ENCODE data around the gene FGGY.

The FGGY gene

DNA sequence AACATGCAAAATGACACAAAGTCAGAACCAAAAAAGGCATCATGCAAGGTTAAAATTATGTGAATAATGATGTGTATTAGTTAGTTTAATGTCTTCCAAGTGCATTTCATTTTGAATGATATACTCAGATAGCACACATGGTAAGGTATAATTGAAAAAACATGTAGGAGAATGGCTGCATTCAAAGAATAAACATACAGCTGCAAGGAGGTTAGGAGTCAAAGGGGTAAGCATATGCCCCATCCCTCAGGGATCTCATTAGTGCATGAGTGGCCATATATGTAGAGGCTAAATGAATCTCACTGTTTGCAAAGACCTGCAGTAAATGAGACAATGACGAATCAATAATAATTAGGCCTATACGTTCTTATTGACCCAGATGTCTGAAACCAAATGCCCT, 338.2 kb downstream of the FGGY start:
- Histone ChIP-seq H3K27ac (ENCODE audit: low read depth, low read length) (no peak overlapping the region), H3K27me3 (ENCODE audit: low read length) (no peaks in the 10 kb centered on the region), H3F3A (ENCODE audit: insufficient read depth) (no peaks in the 10 kb centered on the region), H3K4me3 (ENCODE audit: insufficient read depth, low read length, poor library complexity, severe bottlenecking) (no peak overlapping the region), H3K79me2 (ENCODE audit: insufficient read depth, low read length) (no peaks in the 10 kb centered on the region), H4K20me1 (ENCODE audit: low read depth, low read length) (no peaks in the 10 kb centered on the region), H2AFZ (ENCODE audit: low read depth, low read length, severe bottlenecking) (no peak overlapping the region), H3K9ac (ENCODE audit: low read length) (no peak overlapping the region), H3K9me2 (replicated peaks; ENCODE audit: insufficient read depth, low read length) (no peaks in the 10 kb centered on the region), H3K36me3 (ENCODE audit: low read length) (no peaks in the 10 kb centered on the region), H3K9me3 (ENCODE audit: insufficient read depth, low read length) (no peaks in the 10 kb centered on the region), H3K4me2 (ENCODE audit: low read depth, low read length, poor library complexity, severe bottlenecking) (no peak overlapping the region)
- TF ChIP-seq EZH2phosphoT487 (conservative IDR thresholded peaks at IDR 0.05; ENCODE audit: low read length), result no peak
- TF ChIP-seq CTCF (IDR thresholded peaks at IDR 0.05; ENCODE audit: insufficient read depth, low read length, poor library complexity, severe bottlenecking), result no peak

- Histone ChIP-seq H3K4me2 (ENCODE audit: low read depth, low read length, poor library complexity, severe bottlenecking) (no peak overlapping the region), H3K27me3 (ENCODE audit: low read length) (no peaks in the 10 kb centered on the region), H3K9me2 (replicated peaks; ENCODE audit: insufficient read depth, low read length) (no peaks in the 10 kb centered on the region), H3K27ac (ENCODE audit: low read depth, low read length) (no peak overlapping the region), H3K4me3 (ENCODE audit: insufficient read depth, low read length, poor library complexity, severe bottlenecking) (no peak overlapping the region), H3K36me3 (ENCODE audit: low read length) (no peaks in the 10 kb centered on the region), H3F3A (ENCODE audit: insufficient read depth) (no peaks in the 10 kb centered on the region), H4K20me1 (ENCODE audit: low read depth, low read length) (no peaks in the 10 kb centered on the region), H3K79me2 (ENCODE audit: insufficient read depth, low read length) (no peaks in the 10 kb centered on the region), H3K9ac (ENCODE audit: low read length) (no peak overlapping the region), H3K9me3 (ENCODE audit: insufficient read depth, low read length) (no peaks in the 10 kb centered on the region), H2AFZ (ENCODE audit: low read depth, low read length, severe bottlenecking) (no peak overlapping the region)
- TF ChIP-seq CTCF (IDR thresholded peaks at IDR 0.05; ENCODE audit: insufficient read depth, low read length, poor library complexity, severe bottlenecking) (no peak), EZH2phosphoT487 (conservative IDR thresholded peaks at IDR 0.05; ENCODE audit: low read length) (no peak)
Observed at GRCh38 chr1:59638231-59638711, 341.4 kb downstream of the FGGY start.

- no peaks in the 10 kb centered on the region for H3K27me3 ChIP-seq (ENCODE audit: low read length)
- no peak overlapping the region for H3K4me3 ChIP-seq (ENCODE audit: insufficient read depth, low read length, poor library complexity, severe bottlenecking)
- H2AFZ ChIP-seq (ENCODE audit: low read depth, low read length, severe bottlenecking), result no peak overlapping the region
- no peaks in the 10 kb centered on the region for H3K9me3 ChIP-seq (ENCODE audit: insufficient read depth, low read length)
- H3K9me2 ChIP-seq (replicated peaks; ENCODE audit: insufficient read depth, low read length), result no peaks in the 10 kb centered on the region
- H3K36me3 ChIP-seq (ENCODE audit: low read length), result no peaks in the 10 kb centered on the region
- no peak overlapping the region for H3K9ac ChIP-seq (ENCODE audit: low read length)
- no peaks in the 10 kb centered on the region for H3F3A ChIP-seq (ENCODE audit: insufficient read depth)
- H3K27ac ChIP-seq (ENCODE audit: low read depth, low read length), result no peak overlapping the region
- no peaks in the 10 kb centered on the region for H3K79me2 ChIP-seq (ENCODE audit: insufficient read depth, low read length)
- H3K4me2 ChIP-seq (ENCODE audit: low read depth, low read length, poor library complexity, severe bottlenecking), result no peak overlapping the region
- H4K20me1 ChIP-seq (ENCODE audit: low read depth, low read length), result no peaks in the 10 kb centered on the region
- TF ChIP-seq CTCF (IDR thresholded peaks at IDR 0.05; ENCODE audit: insufficient read depth, low read length, poor library complexity, severe bottlenecking) (no peak), EZH2phosphoT487 (conservative IDR thresholded peaks at IDR 0.05; ENCODE audit: low read length) (no peak)
Observed at GRCh38 chr1:59639266-59639665, 342.4 kb downstream of the FGGY start.
